ENCODE data around the gene EFR3B. TPM values are rescaled to one million over a fixed set of nuclear protein-coding genes. Genes with fewer than 3 reads are reported as not detected.
"Not testable (repeated sequence)": the region's sequence is repeated elsewhere in the genome, so short reads cannot be mapped to it uniquely, and the experiment has no call there.

The EFR3B gene
- total and polyA plus RNA-seq, 4 donors, result 14.4 to 47.6 (median 42.5) TPM

DNA sequence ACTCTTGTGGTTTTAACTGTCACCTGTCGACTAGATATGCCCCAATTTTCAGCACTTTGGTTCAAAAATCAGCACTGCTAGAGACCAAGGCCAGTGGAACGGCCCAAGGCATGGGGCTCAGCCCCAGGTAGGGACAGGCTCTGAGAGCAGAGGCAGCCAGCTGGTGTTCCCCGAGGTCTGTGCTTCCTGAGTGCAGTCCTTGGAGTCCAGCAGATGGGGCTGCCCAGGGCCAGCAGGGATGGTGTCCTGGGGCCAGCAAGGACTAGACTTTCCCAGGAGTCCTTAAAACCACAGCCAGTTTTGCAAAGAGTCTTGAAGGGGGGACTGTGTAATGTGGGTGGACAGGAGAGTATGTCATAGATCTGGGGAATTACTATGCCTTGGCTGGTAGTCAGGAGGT, 70.2 kb downstream of the EFR3B start:
- Histone ChIP-seq H3K27ac (ENCODE audit: low read depth, low read length) (no peak overlapping the region), H3K27me3 (ENCODE audit: control insufficient read depth, insufficient read depth, low read length) (no peaks in the 10 kb centered on the region), H3K9me3 (ENCODE audit: control insufficient read depth, insufficient read depth, low read length) (no peaks in the 10 kb centered on the region), H3K4me1 (ENCODE audit: control insufficient read depth, insufficient read depth, low read length) (no peaks in the 10 kb centered on the region), H3K36me3 (ENCODE audit: control insufficient read depth, insufficient read depth, low read length) (peaks cover 34% of the 10 kb centered on the region), H3K4me3 (ENCODE audit: low read depth, low read length) (no peak overlapping the region)
- no peak for DNase-seq (ENCODE audit: low read depth in 4 of 6, low spot score in 6 of 6)
- 89% methylated on average over 3 of the region's 3 CpGs for WGBS (ENCODE audit: insufficient coverage)

- Histone ChIP-seq H3K9me3 (ENCODE audit: control insufficient read depth, insufficient read depth, low read length) (no peaks in the 10 kb centered on the region), H3K4me1 (ENCODE audit: control insufficient read depth, insufficient read depth, low read length) (no peaks in the 10 kb centered on the region), H3K4me3 (ENCODE audit: low read depth, low read length) (no peak overlapping the region), H3K27ac (ENCODE audit: low read depth, low read length) (no peak overlapping the region), H3K36me3 (ENCODE audit: control insufficient read depth, insufficient read depth, low read length) (peaks cover 29% of the 10 kb centered on the region), H3K27me3 (ENCODE audit: control insufficient read depth, insufficient read depth, low read length) (no peaks in the 10 kb centered on the region)
- no peak for DNase-seq (ENCODE audit: low read depth in 4 of 6, low spot score in 6 of 6)
- 96% methylated on average over 7 of the region's 9 CpGs for WGBS (ENCODE audit: insufficient coverage)
Measured at GRCh38 chr2:25115249-25115883, 73.5 kb downstream of the EFR3B start.

DNA sequence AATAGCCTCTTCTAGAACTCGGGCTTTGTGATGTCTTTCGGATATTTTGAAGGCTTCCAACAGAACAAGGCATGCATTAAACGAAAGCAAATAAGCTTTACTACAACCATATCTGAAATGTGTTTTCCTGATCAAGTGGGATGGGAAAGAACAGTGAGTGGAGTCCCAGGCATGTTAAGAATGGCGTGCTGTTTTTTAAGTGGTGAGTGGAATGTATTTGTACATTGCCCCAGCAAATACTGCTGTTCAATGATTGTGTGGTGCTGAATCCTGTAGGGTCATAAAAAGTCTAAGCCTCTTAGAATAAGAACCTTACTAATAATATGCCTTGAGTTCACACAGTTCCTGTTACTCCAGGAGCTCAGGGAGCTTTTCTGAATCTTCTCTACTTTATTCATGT, 74.0 kb downstream of the EFR3B start:
- WGBS (ENCODE audit: insufficient coverage), result no CpG with 5 or more reads among the region's 4 CpGs
- H3K4me3 ChIP-seq (ENCODE audit: low read depth, low read length), result no peak overlapping the region

DNA sequence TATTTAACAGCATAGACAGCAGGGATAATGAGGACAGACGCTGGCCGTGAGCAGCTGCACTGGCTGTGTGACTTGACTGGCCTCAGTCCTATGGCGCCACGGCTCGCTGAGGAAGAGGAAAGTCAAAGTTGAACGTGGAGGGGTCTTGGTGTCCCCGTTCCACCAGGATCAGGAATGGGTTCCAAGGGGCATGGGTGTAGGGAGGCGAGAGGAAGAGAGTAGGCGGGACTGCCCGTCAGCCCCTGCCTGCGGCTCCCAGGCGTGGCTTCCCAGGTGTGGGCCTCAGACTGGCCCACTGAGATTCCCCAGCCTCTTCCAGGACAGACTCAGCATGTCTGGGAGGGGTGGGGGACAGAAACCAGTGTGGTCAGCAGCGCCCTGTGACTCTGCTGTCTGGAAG, 75.1 kb downstream of the EFR3B start:
- WGBS (ENCODE audit: insufficient coverage), result 92% methylated on average over 10 of the region's 13 CpGs
- DNase-seq (ENCODE audit: low read depth in 4 of 6, low spot score in 6 of 6), result no peak
- peaks cover 33% of the 10 kb centered on the region for H3K36me3 ChIP-seq (ENCODE audit: control insufficient read depth, insufficient read depth, low read length)
- no peak overlapping the region for H3K27ac ChIP-seq (ENCODE audit: low read depth, low read length)
- H3K4me3 ChIP-seq (ENCODE audit: low read depth, low read length), result no peak overlapping the region
- H3K9me3 ChIP-seq (ENCODE audit: control insufficient read depth, insufficient read depth, low read length), result no peaks in the 10 kb centered on the region
- H3K4me1 ChIP-seq (ENCODE audit: control insufficient read depth, insufficient read depth, low read length), result no peaks in the 10 kb centered on the region
- H3K27me3 ChIP-seq (ENCODE audit: control insufficient read depth, insufficient read depth, low read length), result no peaks in the 10 kb centered on the region

More for the DNA sequence above, 74.0 kb downstream of the EFR3B start:
- H3K27ac ChIP-seq (ENCODE audit: low read depth, low read length), result no peak overlapping the region
- H3K27me3 ChIP-seq (ENCODE audit: control insufficient read depth, insufficient read depth, low read length), result no peaks in the 10 kb centered on the region
- no peaks in the 10 kb centered on the region for H3K9me3 ChIP-seq (ENCODE audit: control insufficient read depth, insufficient read depth, low read length)
- DNase-seq (ENCODE audit: low read depth in 4 of 6, low spot score in 6 of 6), result no peak
- H3K4me1 ChIP-seq (ENCODE audit: control insufficient read depth, insufficient read depth, low read length), result no peaks in the 10 kb centered on the region
- H3K36me3 ChIP-seq (ENCODE audit: control insufficient read depth, insufficient read depth, low read length), result peaks cover 26% of the 10 kb centered on the region

- WGBS (ENCODE audit: insufficient coverage), result 88% methylated on average over 9 of the region's 11 CpGs
- H3K36me3 ChIP-seq (ENCODE audit: control insufficient read depth, insufficient read depth, low read length), result peaks cover 44% of the 10 kb centered on the region
- H3K27ac ChIP-seq (ENCODE audit: low read depth, low read length), result no peak overlapping the region
- DNase-seq (ENCODE audit: low read depth in 4 of 6, low spot score in 6 of 6), result no peak
- H3K9me3 ChIP-seq (ENCODE audit: control insufficient read depth, insufficient read depth, low read length), result no peaks in the 10 kb centered on the region
- H3K27me3 ChIP-seq (ENCODE audit: control insufficient read depth, insufficient read depth, low read length), result no peaks in the 10 kb centered on the region
- H3K4me3 ChIP-seq (ENCODE audit: low read depth, low read length), result no peak overlapping the region
- H3K4me1 ChIP-seq (ENCODE audit: control insufficient read depth, insufficient read depth, low read length), result peaks cover 7% of the 10 kb centered on the region
Measured at GRCh38 chr2:25119263-25119662, 77.4 kb downstream of the EFR3B start.

DNA sequence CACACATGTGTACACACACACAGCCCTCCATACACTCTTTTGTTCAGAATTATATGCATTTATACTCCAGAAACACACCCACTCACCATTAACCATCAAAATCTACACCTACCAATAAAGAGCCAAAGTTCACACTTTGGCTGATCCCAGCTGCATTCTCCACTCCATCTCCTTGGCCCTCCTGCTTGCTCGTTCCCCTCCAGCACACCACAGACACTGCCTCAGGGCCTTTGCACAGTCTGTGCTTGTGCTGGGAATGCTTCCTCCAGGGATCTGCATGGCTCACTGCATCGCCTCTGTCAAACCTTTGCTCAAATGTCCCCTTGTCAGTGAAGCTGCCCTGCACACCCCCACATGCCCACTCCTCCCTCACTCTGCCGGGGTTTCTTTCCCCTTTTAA, 80.5 kb downstream of the EFR3B start:
- no peak for DNase-seq (ENCODE audit: low read depth in 4 of 6, low spot score in 6 of 6)
- Histone ChIP-seq H3K4me1 (ENCODE audit: control insufficient read depth, insufficient read depth, low read length) (peaks cover 7% of the 10 kb centered on the region), H3K4me3 (ENCODE audit: low read depth, low read length) (no peak overlapping the region), H3K27me3 (ENCODE audit: control insufficient read depth, insufficient read depth, low read length) (no peaks in the 10 kb centered on the region), H3K27ac (ENCODE audit: low read depth, low read length) (no peak overlapping the region), H3K36me3 (ENCODE audit: control insufficient read depth, insufficient read depth, low read length) (peaks cover 32% of the 10 kb centered on the region), H3K9me3 (ENCODE audit: control insufficient read depth, insufficient read depth, low read length) (no peaks in the 10 kb centered on the region)
- WGBS (ENCODE audit: insufficient coverage), result 98% methylated on average over 3 of the region's 3 CpGs

DNA sequence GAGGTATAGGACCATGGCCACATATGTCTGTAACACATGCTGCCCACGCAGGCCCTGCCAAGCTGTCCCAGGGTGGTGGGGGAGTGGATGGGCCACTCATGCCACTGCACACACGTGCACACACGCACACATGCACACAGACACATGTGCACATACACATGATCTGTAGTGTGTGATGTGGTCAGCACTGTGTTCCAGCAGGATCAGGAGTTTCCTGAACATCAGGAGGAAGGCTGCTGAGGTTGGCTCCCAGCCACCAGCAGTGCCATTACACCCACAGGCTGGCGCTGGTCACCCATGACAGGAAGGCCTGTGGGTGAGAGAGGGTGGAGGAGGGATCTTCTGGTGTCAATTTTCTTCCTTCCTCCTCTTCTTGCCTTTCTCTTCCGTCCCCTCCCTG, 81.8 kb downstream of the EFR3B start:
- 100% methylated on average over 2 of the region's 5 CpGs for WGBS (ENCODE audit: insufficient coverage)
- Histone ChIP-seq H3K4me3 (ENCODE audit: low read depth, low read length) (no peak overlapping the region), H3K27me3 (ENCODE audit: control insufficient read depth, insufficient read depth, low read length) (no peaks in the 10 kb centered on the region), H3K27ac (ENCODE audit: low read depth, low read length) (no peak overlapping the region), H3K9me3 (ENCODE audit: control insufficient read depth, insufficient read depth, low read length) (no peaks in the 10 kb centered on the region), H3K4me1 (ENCODE audit: control insufficient read depth, insufficient read depth, low read length) (peaks cover 11% of the 10 kb centered on the region), H3K36me3 (ENCODE audit: control insufficient read depth, insufficient read depth, low read length) (peaks cover 36% of the 10 kb centered on the region)
- DNase-seq (ENCODE audit: low read depth in 4 of 6, low spot score in 6 of 6), result no peak

DNA sequence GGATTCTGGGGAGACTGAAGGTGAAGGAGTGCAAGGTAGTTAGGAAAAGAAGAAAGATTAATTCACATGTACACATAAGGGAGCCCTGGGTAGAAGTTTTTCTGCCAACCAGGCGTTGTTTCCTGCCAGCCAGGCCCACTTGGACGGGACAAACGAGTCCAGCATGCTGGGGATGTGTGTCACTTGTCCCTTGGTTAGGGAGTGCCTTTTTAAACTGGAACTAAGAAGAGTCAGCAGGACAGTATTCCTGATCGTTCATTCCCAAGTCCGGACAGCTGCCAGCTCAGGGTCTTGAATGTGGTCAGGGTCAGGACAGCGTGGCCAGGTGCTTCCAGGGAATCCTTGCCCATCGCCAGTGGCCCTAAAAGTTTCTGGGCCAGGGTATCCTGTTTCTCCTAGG, 83.3 kb downstream of the EFR3B start:
- H3K4me3 ChIP-seq (ENCODE audit: low read depth, low read length), result no peak overlapping the region
- no peak overlapping the region for H3K27ac ChIP-seq (ENCODE audit: low read depth, low read length)
- H3K27me3 ChIP-seq (ENCODE audit: control insufficient read depth, insufficient read depth, low read length), result no peaks in the 10 kb centered on the region
- no peaks in the 10 kb centered on the region for H3K9me3 ChIP-seq (ENCODE audit: control insufficient read depth, insufficient read depth, low read length)
- H3K36me3 ChIP-seq (ENCODE audit: control insufficient read depth, insufficient read depth, low read length), result peaks cover 43% of the 10 kb centered on the region
- H3K4me1 ChIP-seq (ENCODE audit: control insufficient read depth, insufficient read depth, low read length), result peaks cover 11% of the 10 kb centered on the region
- WGBS (ENCODE audit: insufficient coverage), result 92% methylated on average over 7 of the region's 7 CpGs
- no peak for DNase-seq (ENCODE audit: low read depth in 4 of 6, low spot score in 6 of 6)

DNA sequence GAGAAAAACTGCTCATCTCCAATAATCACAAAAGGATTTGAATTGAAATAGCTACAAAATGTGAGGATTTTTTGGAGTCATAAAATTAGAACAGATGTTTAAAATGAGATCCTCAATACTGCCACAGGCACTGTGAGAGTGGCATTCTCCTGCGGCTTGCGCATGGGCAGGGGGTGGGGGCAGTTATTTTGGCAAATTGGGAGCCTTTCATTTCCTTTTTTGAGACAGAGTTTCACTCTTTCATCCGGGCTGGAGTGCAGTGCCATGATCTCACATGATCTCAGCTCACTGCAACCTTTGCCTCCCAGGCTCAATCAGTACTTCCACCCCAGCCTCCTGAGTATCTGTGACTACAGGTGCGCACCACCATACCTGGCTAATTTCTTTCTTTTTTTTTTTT, 84.1 kb downstream of the EFR3B start:
- no peak for DNase-seq (ENCODE audit: low read depth in 4 of 6, low spot score in 6 of 6)
- peaks cover 47% of the 10 kb centered on the region for H3K36me3 ChIP-seq (ENCODE audit: control insufficient read depth, insufficient read depth, low read length)
- no peak overlapping the region for H3K27ac ChIP-seq (ENCODE audit: low read depth, low read length)
- H3K9me3 ChIP-seq (ENCODE audit: control insufficient read depth, insufficient read depth, low read length), result no peaks in the 10 kb centered on the region
- 88% methylated on average over 2 of the region's 4 CpGs for WGBS (ENCODE audit: insufficient coverage)
- H3K4me3 ChIP-seq (ENCODE audit: low read depth, low read length), result no peak overlapping the region
- H3K27me3 ChIP-seq (ENCODE audit: control insufficient read depth, insufficient read depth, low read length), result no peaks in the 10 kb centered on the region
- H3K4me1 ChIP-seq (ENCODE audit: control insufficient read depth, insufficient read depth, low read length), result peaks cover 11% of the 10 kb centered on the region

DNA sequence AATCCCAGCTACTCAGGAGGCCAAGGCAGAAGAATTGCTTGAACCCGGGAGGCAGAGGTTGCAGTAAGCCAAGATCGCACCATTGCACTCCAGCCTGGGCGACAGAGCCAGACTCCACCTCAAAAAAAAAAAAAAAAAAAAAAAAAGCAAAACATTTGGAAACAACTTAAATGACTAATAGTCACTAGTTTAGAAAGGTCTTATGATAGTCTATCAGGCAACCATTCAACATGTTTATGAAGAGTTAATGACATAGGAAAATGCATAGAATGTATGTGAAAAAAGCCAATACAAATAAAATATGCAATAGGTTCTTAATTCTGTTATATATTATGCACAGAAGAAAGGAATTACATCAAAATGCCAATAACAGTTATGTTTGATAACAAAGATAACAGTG, 85.2 kb downstream of the EFR3B start:
- not testable (repeated sequence) for DNase-seq (ENCODE audit: low read depth in 4 of 6, low spot score in 6 of 6); H3K9me3 ChIP-seq (ENCODE audit: control insufficient read depth, insufficient read depth, low read length); H3K4me3 ChIP-seq (ENCODE audit: low read depth, low read length); H3K27me3 ChIP-seq (ENCODE audit: control insufficient read depth, insufficient read depth, low read length); H3K27ac ChIP-seq (ENCODE audit: low read depth, low read length)
- WGBS (ENCODE audit: insufficient coverage), result no CpG with 5 or more reads among the region's 3 CpGs
- Histone ChIP-seq H3K36me3 (ENCODE audit: control insufficient read depth, insufficient read depth, low read length) (peaks cover 49% of the 10 kb centered on the region), H3K4me1 (ENCODE audit: control insufficient read depth, insufficient read depth, low read length) (peaks cover 18% of the 10 kb centered on the region)

Data from spinal cord (tissue), 10 donors.